Measurements from ENCODE around the gene MLXIP. TPM values are rescaled to one million over a fixed set of nuclear protein-coding genes. Genes with fewer than 3 reads are reported as not detected.
"Not testable (repeated sequence)": the region's sequence is repeated elsewhere in the genome, so short reads cannot be mapped to it uniquely, and the experiment has no call there.

MLXIP gene
- total RNA-seq, 2 experiments from 2014 or later = 17.7 to 26.4 TPM

DNA sequence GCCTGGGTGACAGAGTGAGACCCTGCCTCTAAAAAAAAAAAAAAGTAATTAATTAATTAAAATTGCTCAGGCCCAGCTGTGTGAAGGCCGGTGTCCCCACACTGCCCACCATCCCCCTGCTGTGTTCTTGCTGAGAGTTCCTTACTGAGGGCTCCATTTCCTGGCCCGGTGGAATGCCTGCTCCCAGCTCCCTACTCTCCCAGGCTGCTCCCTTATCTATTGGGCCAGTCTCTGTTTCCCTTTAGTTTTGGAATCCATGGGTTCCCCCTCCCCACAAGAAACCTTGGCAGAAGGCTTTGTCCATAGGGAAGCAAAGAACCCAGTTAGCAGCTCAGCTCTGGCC lies 19.0 kb downstream of the MLXIP start:
- Mint-ChIP-seq H3K27me3 (no peaks in the 10 kb centered on the region), H3K4me3 (no peak overlapping the region), H3K9me3 (ENCODE audit: low read depth) (no peaks in the 10 kb centered on the region), H3K27ac (peak overlapping the region; percentile 48), H3K36me3 (ENCODE audit: low read depth) (peaks cover 2% of the 10 kb centered on the region), H3K4me1 (peaks cover 59% of the 10 kb centered on the region)
- ATAC-seq (no peak), DNase-seq (no peak)
- intact Hi-C loops (cut with DNase I, micrococcal nuclease) = loop anchor here in 1 of 2 experiments (10.0 kb wide), 1 partner anchor 627 kb away; no protein-coding TSS in a partner anchor
- POLR2A ChIA-PET = interaction anchor here (0.7 to 1.5 kb wide), 3 partner anchors 9 to 17 kb away, joined by 4 to 6 read pairs (median 6); no protein-coding TSS in a partner anchor
- CTCF ChIA-PET = interaction anchor here (1.0 to 3.6 kb wide), 5 partner anchors 9 to 43 kb away, joined by 3 to 22 read pairs (median 5); no protein-coding TSS in a partner anchor

DNA sequence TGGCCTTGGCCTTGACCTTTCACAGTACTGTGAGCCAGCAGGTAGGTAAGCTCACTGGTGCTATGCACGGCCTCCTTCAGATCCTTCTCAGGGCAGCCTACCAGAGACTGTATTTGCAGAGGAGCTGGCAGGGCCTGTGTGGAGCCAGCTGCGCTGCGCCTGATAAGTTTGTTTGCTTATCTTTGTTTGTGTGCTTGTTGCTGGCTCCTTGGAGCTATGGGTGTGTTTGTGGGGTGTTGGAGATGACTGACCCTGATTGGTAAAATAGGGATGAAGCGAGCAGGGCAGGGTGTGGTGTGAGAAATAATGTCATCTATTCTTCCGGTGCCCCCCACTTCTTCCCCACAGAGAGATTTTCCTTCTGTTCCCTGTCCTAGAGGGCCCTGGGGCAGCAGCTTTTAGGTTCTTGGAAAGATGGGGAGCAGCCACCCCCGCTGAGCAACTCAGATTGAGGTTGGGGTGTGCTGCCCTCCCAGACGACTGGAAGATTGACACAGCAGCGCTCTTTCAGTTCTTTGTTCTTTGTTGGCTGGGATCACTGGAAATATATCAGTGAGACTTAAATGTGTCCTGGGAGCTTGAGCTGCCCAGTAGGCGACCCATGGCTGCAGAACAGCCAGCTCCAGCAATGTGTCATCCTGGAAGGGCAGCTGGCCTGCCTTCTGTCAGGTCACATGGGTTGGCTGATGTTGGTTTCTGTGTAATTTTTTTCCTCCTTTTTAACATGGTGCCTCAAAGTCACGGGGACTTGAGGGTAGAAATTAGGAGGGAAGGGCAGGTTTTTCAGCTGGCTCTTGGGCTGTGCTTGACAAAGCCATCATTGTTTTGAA lies 19.6 kb downstream of the MLXIP start:
- Mint-ChIP-seq H3K36me3 (ENCODE audit: low read depth) (peaks cover 5% of the 10 kb centered on the region), H3K27ac (peak overlapping the region; percentile 48), H3K4me1 (peaks cover 64% of the 10 kb centered on the region), H3K4me3 (no peak overlapping the region), H3K9me3 (ENCODE audit: low read depth) (no peaks in the 10 kb centered on the region), H3K27me3 (no peaks in the 10 kb centered on the region)
- ChIA-PET POLR2A (interaction anchor here (0.7 to 1.5 kb wide), 3 partner anchors 10 to 18 kb away, joined by 4 to 6 read pairs (median 6); no protein-coding TSS in a partner anchor), CTCF (interaction anchor here (0.7 to 3.6 kb wide), 8 partner anchors 8 to 328 kb away, joined by 3 to 22 read pairs (median 4); no protein-coding TSS in a partner anchor)
- DNase-seq = no peak
- intact Hi-C loops (cut with DNase I, micrococcal nuclease) = loop anchor here (1.0 to 10.0 kb wide), 2 partner anchors 11 to 627 kb away; no protein-coding TSS in a partner anchor
- peak; percentile 45 for ATAC-seq

DNA sequence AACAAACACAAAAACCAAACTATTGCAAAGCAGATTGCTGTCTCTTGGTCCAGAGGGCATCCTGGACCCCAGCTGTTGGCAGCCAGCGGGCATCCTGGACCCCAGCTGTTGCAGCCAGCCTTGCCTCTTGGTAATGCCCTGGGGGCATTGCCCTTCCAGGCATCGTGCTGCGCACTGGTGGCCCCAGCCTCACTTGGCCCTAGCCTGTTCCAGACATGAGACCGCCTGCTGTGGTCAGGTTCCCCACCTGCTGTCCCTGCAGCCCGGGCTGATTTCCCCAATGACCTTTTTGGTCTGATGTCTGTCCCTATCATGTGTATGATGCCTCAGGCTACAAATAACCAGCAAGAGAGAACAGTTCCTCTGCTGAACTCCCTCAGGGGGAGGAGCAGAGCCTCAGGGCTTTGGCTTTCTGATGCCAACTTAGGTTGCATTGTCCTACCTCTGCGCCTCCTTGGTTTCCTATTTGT lies 20.8 kb downstream of the MLXIP start:
- ChIA-PET CTCF (interaction anchor here (1.2 to 1.8 kb wide), 4 partner anchors 11 to 44 kb away, joined by 4 to 6 read pairs (median 5); no protein-coding TSS in a partner anchor), POLR2A (no interaction called here)
- no peaks in the 10 kb centered on the region for H3K9me3 Mint-ChIP-seq (ENCODE audit: low read depth)
- intact Hi-C loops (cut with DNase I, micrococcal nuclease) = loop anchor here in 1 of 2 experiments (10.0 kb wide), 1 partner anchor 625 kb away; no protein-coding TSS in a partner anchor
- H3K27me3 Mint-ChIP-seq = no peaks in the 10 kb centered on the region
- peaks cover 5% of the 10 kb centered on the region for H3K36me3 Mint-ChIP-seq (ENCODE audit: low read depth)
- H3K27ac Mint-ChIP-seq = peak overlapping the region; percentile 53
- DNase-seq (no peak), ATAC-seq (no peak)
- H3K4me3 Mint-ChIP-seq = no peak overlapping the region
- H3K4me1 Mint-ChIP-seq = peaks cover 71% of the 10 kb centered on the region

GRCh38 chr12:122099856-122100255 lies 21.3 kb downstream of the MLXIP start:
- CTCF ChIA-PET = interaction anchor here (1.2 to 1.8 kb wide), 4 partner anchors 11 to 45 kb away, joined by 4 to 6 read pairs (median 5); no protein-coding TSS in a partner anchor
- ATAC-seq (peak; percentile 37), DNase-seq (no peak)
- intact Hi-C loops (cut with DNase I, micrococcal nuclease) = loop anchor here (10.0 kb wide), 2 partner anchors 185 to 625 kb away; partner anchors contain the start of gene CFAP251 (in 1 of the 2)
- Mint-ChIP-seq H3K9me3 (ENCODE audit: low read depth) (no peaks in the 10 kb centered on the region), H3K4me3 (no peak overlapping the region), H3K27me3 (no peaks in the 10 kb centered on the region), H3K36me3 (ENCODE audit: low read depth) (peaks cover 7% of the 10 kb centered on the region), H3K27ac (peak overlapping the region; percentile 53), H3K4me1 (peaks cover 76% of the 10 kb centered on the region)
- POLR2A ChIA-PET = interaction anchor here (0.7 to 0.8 kb wide), 2 partner anchors 19 to 94 kb away, joined by 3 to 5 read pairs; no protein-coding TSS in a partner anchor

GRCh38 chr12:122100568-122100967 lies 22.0 kb downstream of the MLXIP start:
- intact Hi-C loops (cut with DNase I, micrococcal nuclease) = loop anchor here in 1 of 2 experiments (10.0 kb wide), 1 partner anchor 186 kb away; the partner anchor contains the start of gene CFAP251
- H3K9me3 Mint-ChIP-seq (ENCODE audit: low read depth) = no peaks in the 10 kb centered on the region
- peaks cover 8% of the 10 kb centered on the region for H3K36me3 Mint-ChIP-seq (ENCODE audit: low read depth)
- no peak for DNase-seq
- CTCF ChIA-PET = interaction anchor here (1.2 to 1.8 kb wide), 4 partner anchors 12 to 45 kb away, joined by 4 to 6 read pairs (median 5); no protein-coding TSS in a partner anchor
- ATAC-seq = no peak
- POLR2A ChIA-PET = interaction anchor here (0.5 to 0.8 kb wide), 3 partner anchors 11 to 93 kb away, joined by 3 to 6 read pairs (median 5); no protein-coding TSS in a partner anchor
- no peaks in the 10 kb centered on the region for H3K27me3 Mint-ChIP-seq
- peaks cover 84% of the 10 kb centered on the region for H3K4me1 Mint-ChIP-seq
- H3K4me3 Mint-ChIP-seq = no peak overlapping the region
- H3K27ac Mint-ChIP-seq = peak overlapping the region; percentile 62

DNA sequence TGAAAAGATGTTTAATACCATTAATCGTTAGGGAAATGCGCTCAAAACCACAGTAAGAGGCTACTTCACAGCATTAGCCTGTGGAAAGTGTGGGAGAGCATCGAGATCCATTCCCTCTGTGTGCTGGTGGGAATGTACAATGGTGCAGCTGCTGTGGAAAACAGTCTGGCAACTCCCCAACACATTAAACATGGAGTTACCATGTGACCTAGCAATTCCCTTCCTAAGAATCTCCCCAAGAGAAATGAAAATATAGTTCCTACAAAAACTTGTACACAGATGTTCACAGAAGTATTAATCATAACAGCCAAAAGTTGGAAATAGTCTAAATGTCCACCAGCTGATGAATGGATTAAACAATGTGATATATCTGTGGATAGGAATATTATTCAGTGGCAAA lies 23.8 kb downstream of the MLXIP start:
- ATAC-seq = no peak
- no peak overlapping the region for H3K4me3 Mint-ChIP-seq
- no peak for DNase-seq
- peaks cover 88% of the 10 kb centered on the region for H3K4me1 Mint-ChIP-seq
- H3K9me3 Mint-ChIP-seq (ENCODE audit: low read depth) = no peaks in the 10 kb centered on the region
- no peak overlapping the region for H3K27ac Mint-ChIP-seq
- no peaks in the 10 kb centered on the region for H3K27me3 Mint-ChIP-seq
- H3K36me3 Mint-ChIP-seq (ENCODE audit: low read depth) = peaks cover 8% of the 10 kb centered on the region
- intact Hi-C loops (cut with DNase I, micrococcal nuclease) = loop anchor here in 1 of 2 experiments (10.0 kb wide), 1 partner anchor 188 kb away; the partner anchor contains the start of gene CFAP251
- ChIA-PET CTCF (interaction anchor here (1.1 to 1.2 kb wide), 4 partner anchors 20 to 48 kb away, joined by 3 to 5 read pairs (median 3); no protein-coding TSS in a partner anchor), POLR2A (no interaction called here)

GRCh38 chr12:122104844-122105243 lies 26.3 kb downstream of the MLXIP start:
- no peaks in the 10 kb centered on the region for H3K9me3 Mint-ChIP-seq (ENCODE audit: low read depth)
- H3K4me3 Mint-ChIP-seq = peak overlapping the region; percentile 42
- peaks cover 17% of the 10 kb centered on the region for H3K36me3 Mint-ChIP-seq (ENCODE audit: low read depth)
- intact Hi-C loops (cut with DNase I, micrococcal nuclease) = loop anchor here (2.0 to 10.0 kb wide), 3 partner anchors 24 to 190 kb away; partner anchors contain the start of gene CFAP251 (in 2 of the 2)
- CTCF ChIA-PET = interaction anchor here (1.2 to 3.5 kb wide), 3 partner anchors 8 to 42 kb away, joined by 4 to 22 read pairs (median 5); no protein-coding TSS in a partner anchor
- POLR2A ChIA-PET = interaction anchor here (0.7 to 1.0 kb wide), 3 partner anchors 22 to 91 kb away, joined by 4 to 5 read pairs (median 4); no protein-coding TSS in a partner anchor
- H3K27ac Mint-ChIP-seq = peak overlapping the region; percentile 58
- DNase-seq (peak; percentile 61), ATAC-seq (peak; percentile 38)
- H3K27me3 Mint-ChIP-seq = no peaks in the 10 kb centered on the region
- H3K4me1 Mint-ChIP-seq = peaks cover 89% of the 10 kb centered on the region

DNA sequence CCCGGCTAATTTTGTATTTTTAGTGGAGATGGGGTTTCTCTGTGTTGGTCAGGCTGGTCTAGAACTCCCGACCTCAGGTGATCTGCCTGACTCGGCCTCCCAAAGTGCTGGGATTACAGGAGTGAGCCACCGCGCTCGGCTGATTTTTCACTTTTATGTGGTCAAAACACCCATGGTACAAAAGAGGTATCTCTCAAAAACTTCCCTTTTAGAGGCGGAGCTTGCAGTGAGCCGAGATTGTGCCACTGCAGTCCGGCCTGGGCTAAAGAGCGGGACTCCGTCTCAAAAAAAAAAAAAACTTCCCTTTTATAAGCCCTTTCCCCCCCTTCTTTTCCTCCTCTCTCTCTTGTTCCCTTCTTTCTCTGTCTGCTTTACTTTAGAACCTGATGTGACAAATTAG lies 26.9 kb downstream of the MLXIP start:
- H3K27me3 Mint-ChIP-seq; H3K9me3 Mint-ChIP-seq (ENCODE audit: low read depth); DNase-seq; ATAC-seq: not testable (repeated sequence)
- H3K36me3 Mint-ChIP-seq (ENCODE audit: low read depth) = peaks cover 17% of the 10 kb centered on the region
- H3K4me3 Mint-ChIP-seq = peak overlapping the region; percentile 15
- H3K27ac Mint-ChIP-seq = peak overlapping the region; percentile 21
- intact Hi-C loops (cut with DNase I, micrococcal nuclease) = loop anchor here (2.0 to 10.0 kb wide), 3 partner anchors 25 to 191 kb away; partner anchors contain the start of gene CFAP251 (in 2 of the 2)
- H3K4me1 Mint-ChIP-seq = peaks cover 86% of the 10 kb centered on the region
- ChIA-PET POLR2A (interaction anchor here (0.6 to 1.0 kb wide), 4 partner anchors 22 to 576 kb away, joined by 3 to 5 read pairs (median 4); partner anchors contain the start of gene ZCCHC8), CTCF (interaction anchor here (0.8 to 3.5 kb wide), 5 partner anchors 9 to 42 kb away, joined by 3 to 22 read pairs (median 4); no protein-coding TSS in a partner anchor)

GRCh38 chr12:122106843-122107242 lies 28.3 kb downstream of the MLXIP start:
- DNase-seq = no peak
- ChIA-PET CTCF (interaction anchor here (0.7 to 3.5 kb wide), 7 partner anchors 10 to 156 kb away, joined by 3 to 22 read pairs (median 3); no protein-coding TSS in a partner anchor), POLR2A (interaction anchor here (0.6 to 1.5 kb wide), 4 partner anchors 15 to 29 kb away, joined by 3 to 4 read pairs (median 4); no protein-coding TSS in a partner anchor)
- intact Hi-C loops (cut with DNase I, micrococcal nuclease) = loop anchor here (1.0 to 10.0 kb wide), 3 partner anchors 11 to 192 kb away; partner anchors contain the start of gene CFAP251 (in 2 of the 2)
- Mint-ChIP-seq H3K9me3 (ENCODE audit: low read depth) (no peaks in the 10 kb centered on the region), H3K4me1 (peaks cover 81% of the 10 kb centered on the region), H3K27me3 (no peaks in the 10 kb centered on the region), H3K27ac (no peak overlapping the region), H3K4me3 (no peak overlapping the region), H3K36me3 (ENCODE audit: low read depth) (peaks cover 17% of the 10 kb centered on the region)
- no peak for ATAC-seq

DNA sequence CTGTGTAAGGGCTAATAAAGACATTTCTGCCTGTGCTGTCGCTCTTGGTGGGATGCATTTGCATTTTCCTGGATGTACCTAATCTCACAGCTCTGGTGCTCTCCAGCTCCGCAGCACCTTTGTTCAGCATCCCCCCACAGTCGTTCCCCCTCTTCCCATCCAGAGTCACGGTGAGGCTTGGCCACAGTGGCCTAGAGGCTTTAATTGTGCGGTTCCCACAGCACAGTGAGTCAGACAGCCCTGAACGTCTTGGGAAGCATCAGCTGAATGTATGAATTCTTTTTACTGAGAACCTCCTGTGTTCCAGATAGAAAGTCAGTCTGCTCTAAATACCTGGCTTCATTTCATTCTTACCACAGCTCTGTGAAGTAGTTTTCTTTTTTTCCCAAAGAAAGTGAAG lies 28.7 kb downstream of the MLXIP start:
- Mint-ChIP-seq H3K27ac (peak overlapping the region; percentile 63), H3K36me3 (ENCODE audit: low read depth) (peaks cover 17% of the 10 kb centered on the region), H3K9me3 (ENCODE audit: low read depth) (no peaks in the 10 kb centered on the region), H3K27me3 (no peaks in the 10 kb centered on the region), H3K4me1 (peaks cover 82% of the 10 kb centered on the region), H3K4me3 (no peak overlapping the region)
- ChIA-PET POLR2A (interaction anchor here (0.8 to 1.7 kb wide), 4 partner anchors 19 to 115 kb away, joined by 3 to 4 read pairs (median 4); no protein-coding TSS in a partner anchor), CTCF (interaction anchor here (0.8 to 3.5 kb wide), 6 partner anchors 10 to 53 kb away, joined by 3 to 22 read pairs (median 3); no protein-coding TSS in a partner anchor)
- ATAC-seq (no peak), DNase-seq (no peak)
- intact Hi-C loops (cut with DNase I, micrococcal nuclease) = loop anchor here (5.0 to 10.0 kb wide), 2 partner anchors 190 to 192 kb away; partner anchors contain the start of gene CFAP251 (in 2 of the 2)

Data from activated CD4-positive, alpha-beta T cell treated with anti-CD3 and anti-CD28 coated beads for 36 hours (primary cell).